Astrocyte (in vitro differentiated cells and primary cell): ENCODE measurements around the gene CD68.

ENCODE experiments used
- EZH2 ChIP-seq: IDR thresholded peaks from 2 replicates; pipeline ENCODE4 v1.6.1; 2012; ENCODE audit warnings: mild to moderate bottlenecking, low read length, inconsistent platforms; ENCODE audit not compliant: insufficient read depth
- TF ChIP-seq, protein P1 (sequence below): IDR thresholded peaks from 2 replicates; pipeline ENCODE4 v1.5.1; 2011; ENCODE audit warnings: low read depth, mild to moderate bottlenecking, inconsistent platforms, low read length, moderate library complexity; ENCODE audit not compliant: insufficient read depth

DNA sequence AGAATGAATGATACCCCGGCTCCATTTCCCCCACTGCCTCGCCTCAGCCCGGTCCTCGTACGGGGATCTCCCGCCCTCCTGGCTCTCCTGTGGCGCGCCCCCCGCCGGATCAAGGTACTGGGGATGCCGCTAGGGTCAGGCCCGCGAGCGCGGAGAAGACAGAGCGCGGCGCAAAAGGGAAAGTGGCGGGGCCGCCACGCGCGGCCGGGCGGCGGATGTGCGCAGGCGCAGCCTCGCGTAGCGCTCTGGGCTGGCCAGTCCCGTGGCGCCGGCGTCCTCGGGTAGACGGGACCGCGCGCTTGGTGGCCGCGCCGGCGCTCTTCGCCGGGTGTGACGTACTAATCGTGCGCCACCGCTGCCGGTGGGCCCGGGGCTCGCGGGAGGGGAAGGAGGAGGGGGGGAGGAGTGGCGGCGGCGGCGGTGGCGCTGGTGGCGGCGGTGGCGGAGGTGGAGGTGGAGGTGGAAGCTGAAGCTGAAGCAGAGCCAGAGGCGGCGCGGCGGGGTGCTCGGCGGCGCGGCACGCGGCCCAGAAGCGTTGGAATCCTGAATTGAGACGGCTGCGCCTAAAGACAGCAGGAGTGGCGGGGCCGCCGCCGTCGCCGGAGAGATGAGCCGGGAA lies 17.7 kb upstream of the CD68 start, which contains the start of gene SENP3:
- TF ChIP-seq, protein P1, sequence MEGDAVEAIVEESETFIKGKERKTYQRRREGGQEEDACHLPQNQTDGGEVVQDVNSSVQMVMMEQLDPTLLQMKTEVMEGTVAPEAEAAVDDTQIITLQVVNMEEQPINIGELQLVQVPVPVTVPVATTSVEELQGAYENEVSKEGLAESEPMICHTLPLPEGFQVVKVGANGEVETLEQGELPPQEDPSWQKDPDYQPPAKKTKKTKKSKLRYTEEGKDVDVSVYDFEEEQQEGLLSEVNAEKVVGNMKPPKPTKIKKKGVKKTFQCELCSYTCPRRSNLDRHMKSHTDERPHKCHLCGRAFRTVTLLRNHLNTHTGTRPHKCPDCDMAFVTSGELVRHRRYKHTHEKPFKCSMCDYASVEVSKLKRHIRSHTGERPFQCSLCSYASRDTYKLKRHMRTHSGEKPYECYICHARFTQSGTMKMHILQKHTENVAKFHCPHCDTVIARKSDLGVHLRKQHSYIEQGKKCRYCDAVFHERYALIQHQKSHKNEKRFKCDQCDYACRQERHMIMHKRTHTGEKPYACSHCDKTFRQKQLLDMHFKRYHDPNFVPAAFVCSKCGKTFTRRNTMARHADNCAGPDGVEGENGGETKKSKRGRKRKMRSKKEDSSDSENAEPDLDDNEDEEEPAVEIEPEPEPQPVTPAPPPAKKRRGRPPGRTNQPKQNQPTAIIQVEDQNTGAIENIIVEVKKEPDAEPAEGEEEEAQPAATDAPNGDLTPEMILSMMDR, result no peak
- no peak for TF ChIP-seq EZH2
